GM21447 (cell line): ENCODE results near the gene F10.

Source experiments
- ATAC-seq: cut with Tn5 transposase; IDR thresholded peaks from one replicate; pipeline ENCODE4 v1.9.1; 2021; ENCODE audit not compliant: unreplicated experiment

F10 gene

DNA sequence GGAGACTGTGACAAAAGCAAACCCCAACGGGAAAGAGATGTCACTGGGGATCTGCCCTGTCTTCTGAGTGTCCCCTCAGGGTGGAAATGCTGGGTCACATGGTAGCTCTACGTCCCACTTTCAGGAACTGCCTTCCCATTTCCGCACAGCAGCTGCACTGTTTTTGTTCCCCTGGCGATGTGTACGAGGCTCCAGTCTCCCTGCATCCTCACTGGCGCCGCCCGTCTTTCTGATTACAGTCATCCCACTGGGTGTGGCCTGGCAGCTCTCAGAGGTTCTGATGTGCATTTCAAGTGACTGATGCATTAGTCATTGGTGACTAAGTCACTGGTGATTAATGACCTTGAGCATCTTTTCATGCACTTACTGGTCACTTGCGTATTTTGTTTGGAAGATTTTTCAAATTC is 64.7 kb downstream of the F10 start:
- no peak for ATAC-seq

DNA sequence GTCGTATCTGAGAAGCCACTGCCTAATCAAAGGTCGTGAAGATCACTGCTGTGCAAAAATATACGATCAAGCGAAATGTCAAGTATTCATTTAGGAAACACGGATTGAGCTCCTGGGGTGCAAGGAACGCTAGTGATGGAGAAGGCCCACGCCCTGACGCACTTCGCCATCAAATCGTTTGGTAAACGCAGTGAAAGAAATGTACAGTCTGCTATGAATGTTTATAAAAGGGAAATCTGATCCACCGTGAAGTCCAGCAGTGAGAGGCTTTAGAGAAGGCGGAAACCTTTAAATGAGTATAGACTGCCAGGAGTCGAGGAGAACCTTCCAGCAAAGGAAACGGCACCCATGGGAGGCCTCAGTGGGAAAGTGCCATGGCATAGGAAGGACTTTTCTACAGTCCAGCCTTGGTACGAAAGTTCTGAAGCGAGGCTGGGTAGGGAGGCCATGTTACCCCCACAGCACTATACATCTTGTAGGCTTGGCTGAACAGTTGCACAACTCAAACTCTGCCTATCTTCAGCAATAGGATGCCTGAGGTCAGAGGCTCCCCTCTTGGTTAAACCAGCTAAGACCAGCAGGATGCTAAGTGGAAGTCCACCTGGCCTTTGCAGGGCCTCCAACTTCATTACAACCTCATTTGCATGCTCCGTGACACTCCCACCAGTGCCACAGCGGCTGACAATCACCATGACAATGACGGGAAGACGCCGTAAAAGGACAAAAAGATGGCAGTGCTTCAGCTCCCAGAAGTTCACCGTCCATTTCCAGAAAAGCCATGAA is 65.5 kb downstream of the F10 start:
- ATAC-seq = no peak

DNA sequence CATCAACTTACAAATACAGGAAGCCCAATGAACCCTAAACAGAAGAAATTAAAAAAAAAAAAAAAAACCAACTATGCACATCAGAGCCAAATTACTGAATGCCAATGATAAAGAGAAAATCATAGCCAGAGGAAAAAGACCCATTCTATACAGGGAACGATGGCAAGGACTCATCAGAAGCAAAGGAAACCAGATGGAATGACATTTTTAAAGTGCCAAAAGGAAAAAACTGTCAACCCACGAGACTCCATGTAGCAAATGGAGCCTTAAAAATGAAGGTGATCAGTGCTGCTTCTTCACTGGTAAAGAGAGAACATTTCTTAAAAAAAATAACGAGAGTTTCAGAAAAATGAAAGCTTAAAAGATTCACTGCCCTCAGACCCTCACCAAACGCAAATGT is 67.6 kb downstream of the F10 start:
- no peak for ATAC-seq

DNA sequence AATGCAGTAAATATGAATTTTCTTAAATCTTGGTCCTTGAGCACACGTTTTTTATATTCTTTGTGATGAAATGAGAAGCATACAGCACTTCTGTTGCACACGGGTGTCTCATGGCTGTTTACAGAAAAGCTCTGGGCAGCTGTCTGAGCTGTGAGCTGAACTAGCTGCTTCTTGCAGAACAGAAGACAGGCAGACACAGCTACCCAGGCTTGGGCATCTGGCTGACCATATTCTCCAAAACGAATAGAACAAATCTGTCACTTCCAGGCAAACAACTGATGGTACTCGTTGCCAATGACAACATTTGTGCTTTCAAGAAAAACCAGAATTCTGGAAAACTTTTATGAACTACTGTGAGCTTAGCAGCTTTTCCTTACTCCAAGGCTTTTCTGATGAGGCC is 69.7 kb downstream of the F10 start:
- no peak for ATAC-seq

DNA sequence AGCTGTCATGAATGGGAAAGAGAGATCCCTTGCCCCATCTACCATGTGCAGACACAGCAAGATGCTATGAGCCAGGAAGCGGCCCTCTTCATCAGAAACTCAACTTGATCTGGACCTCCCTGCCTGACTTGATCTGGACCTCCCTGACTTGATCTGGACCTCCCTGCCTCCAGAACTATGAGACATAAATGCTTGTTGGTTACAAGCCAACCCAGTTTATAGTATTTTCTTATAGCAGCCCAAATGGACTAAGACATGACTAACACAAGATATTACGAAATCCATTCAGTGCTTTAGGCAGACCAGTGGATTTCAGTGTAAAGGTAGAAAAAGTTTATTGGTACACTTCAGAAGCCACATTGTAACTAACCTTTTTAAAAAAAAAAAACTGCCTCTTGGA is 70.3 kb downstream of the F10 start:
- ATAC-seq = no peak

DNA sequence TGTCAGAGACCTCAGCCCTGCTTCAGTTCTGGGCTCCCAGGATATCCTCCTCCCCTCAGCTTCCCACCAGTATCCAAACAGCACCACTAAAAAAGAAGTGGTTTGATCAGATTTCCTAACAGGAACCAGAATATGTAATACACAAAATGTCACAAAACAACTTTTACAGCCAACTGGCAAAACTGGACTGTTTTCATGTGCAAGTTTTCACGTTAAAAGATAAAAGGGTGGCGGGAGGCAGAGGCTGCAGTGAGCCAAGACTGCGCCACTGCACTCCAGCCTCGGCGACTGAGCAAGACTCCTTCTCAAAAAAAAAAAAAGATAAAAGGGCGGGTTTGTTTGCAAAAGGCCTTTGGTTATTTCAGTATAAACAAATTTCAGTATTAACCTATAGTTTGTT is 72.8 kb downstream of the F10 start:
- ATAC-seq = no peak

DNA sequence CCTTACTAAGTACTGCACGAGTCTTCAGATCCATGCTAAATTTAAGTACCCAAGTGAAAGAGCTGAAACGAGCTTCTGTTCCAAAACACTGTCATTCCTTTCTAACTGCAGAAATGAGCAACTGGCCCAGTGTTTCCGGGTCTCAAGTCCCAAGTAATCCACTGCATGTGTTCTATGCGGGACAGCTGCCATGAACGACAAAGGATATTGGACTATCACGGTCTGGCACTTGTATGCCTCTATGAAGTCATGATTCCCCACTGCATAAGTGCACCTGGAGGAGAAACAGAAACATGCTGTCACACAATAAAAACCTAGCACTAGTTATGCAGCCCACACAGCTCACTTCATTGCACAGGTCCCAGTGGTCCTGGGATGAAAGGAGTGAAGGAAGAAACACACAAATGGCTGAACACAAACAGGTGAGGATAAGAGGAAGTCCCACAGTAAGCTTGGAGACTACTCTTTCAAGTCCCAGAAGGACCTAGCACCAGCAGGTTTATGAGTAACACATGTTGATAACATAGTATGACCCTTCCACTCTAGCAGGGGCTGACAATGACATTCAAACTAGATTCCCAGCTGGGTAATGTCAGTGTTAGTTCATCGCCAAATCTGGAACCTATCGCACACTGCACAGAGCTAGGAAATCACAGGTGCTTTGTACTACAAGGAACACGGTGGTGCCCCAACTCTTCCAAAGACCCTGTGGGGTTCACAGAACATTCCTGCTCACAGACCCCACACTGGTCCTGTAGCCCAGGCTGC is 74.6 kb downstream of the F10 start:
- ATAC-seq = no peak
